ENCODE results near the gene NID1.

DNA sequence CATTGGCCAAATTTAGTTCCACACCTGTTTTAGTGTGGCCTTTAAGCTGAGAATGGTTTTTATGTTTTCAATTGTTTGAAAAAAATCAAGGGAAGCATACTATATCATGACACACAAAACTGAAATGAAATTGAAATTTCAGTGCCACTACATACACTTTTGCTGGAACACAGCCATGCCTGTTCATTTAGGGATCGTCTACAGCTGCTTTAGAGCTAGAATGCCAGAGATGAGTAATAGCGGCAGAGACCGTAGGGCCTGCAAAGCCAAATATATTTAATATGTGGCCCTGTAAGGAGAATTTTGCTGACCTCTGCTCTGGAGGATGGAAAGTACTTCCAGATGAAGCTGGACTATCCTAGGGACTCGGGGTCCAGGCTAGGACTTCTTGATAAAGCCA is 135.7 kb downstream of the NID1 start:
- TF ChIP-seq, protein P1, sequence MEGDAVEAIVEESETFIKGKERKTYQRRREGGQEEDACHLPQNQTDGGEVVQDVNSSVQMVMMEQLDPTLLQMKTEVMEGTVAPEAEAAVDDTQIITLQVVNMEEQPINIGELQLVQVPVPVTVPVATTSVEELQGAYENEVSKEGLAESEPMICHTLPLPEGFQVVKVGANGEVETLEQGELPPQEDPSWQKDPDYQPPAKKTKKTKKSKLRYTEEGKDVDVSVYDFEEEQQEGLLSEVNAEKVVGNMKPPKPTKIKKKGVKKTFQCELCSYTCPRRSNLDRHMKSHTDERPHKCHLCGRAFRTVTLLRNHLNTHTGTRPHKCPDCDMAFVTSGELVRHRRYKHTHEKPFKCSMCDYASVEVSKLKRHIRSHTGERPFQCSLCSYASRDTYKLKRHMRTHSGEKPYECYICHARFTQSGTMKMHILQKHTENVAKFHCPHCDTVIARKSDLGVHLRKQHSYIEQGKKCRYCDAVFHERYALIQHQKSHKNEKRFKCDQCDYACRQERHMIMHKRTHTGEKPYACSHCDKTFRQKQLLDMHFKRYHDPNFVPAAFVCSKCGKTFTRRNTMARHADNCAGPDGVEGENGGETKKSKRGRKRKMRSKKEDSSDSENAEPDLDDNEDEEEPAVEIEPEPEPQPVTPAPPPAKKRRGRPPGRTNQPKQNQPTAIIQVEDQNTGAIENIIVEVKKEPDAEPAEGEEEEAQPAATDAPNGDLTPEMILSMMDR (conservative IDR thresholded peaks at IDR 0.05; ENCODE audit: low read length): no peak
- no peak for TF ChIP-seq EZH2phosphoT487 (IDR thresholded peaks at IDR 0.05; ENCODE audit: borderline replicate concordance, low read depth, low read length)

Measured in OCI-LY7 (cell line).